SK-N-MC (cell line): ENCODE results near the gene CYBB.

Experiments
- DNase-seq: peaks from one replicate; pipeline ENCODE4 v3.0.0-alpha.2; 2011; ENCODE audit warnings: low read depth, low spot score
- H3K27ac ChIP-seq: fragments of 200-600 bp; sonication (generic); 2 replicates; pipeline ENCODE4 v1.5.1; 2016; ENCODE audit warnings: mixed run types
- H3K36me3 ChIP-seq: fragments of 200-600 bp; sonication (generic); 2 replicates; pipeline ENCODE4 v1.6.1; 2017; ENCODE audit warnings: antibody characterized with exemption, low read length, mixed read lengths; ENCODE audit not compliant: insufficient read depth
- H3K4me3 ChIP-seq: fragments of 200-600 bp; sonication (generic); 2 replicates; pipeline ENCODE4 v1.5.1; 2016
- H3K9ac ChIP-seq: fragments of 200-600 bp; sonication (generic); 2 replicates; pipeline ENCODE4 v1.8.0; 2017; ENCODE audit warnings: mixed run types, mixed read lengths; ENCODE audit not compliant: insufficient read length
- H3K9me3 ChIP-seq: fragments of 200-600 bp; sonication (generic); 2 replicates; pipeline ENCODE4 v1.6.1; 2017; ENCODE audit warnings: low read depth, mild to moderate bottlenecking, antibody characterized with exemption, low read length, moderate library complexity, mixed read lengths
- EZH2 ChIP-seq: fragments of 200-600 bp; sonication (generic); IDR thresholded peaks from one replicate; pipeline ENCODE4 v1.6.1; 2017; ENCODE audit warnings: antibody characterized with exemption
- FOXP2 ChIP-seq: optimal IDR thresholded peaks from 2 replicates; pipeline ENCODE3; 2011; ENCODE audit warnings: mild to moderate bottlenecking, moderate library complexity; ENCODE audit not compliant: insufficient read depth; ENCODE audit errors: extremely low read length, control extremely low read depth
- POLR2AphosphoS5 ChIP-seq: IDR thresholded peaks from 2 replicates; pipeline ENCODE4 v1.6.1; 2012; ENCODE audit warnings: mild to moderate bottlenecking, low read depth, low read length, borderline replicate concordance

The CYBB gene

DNA sequence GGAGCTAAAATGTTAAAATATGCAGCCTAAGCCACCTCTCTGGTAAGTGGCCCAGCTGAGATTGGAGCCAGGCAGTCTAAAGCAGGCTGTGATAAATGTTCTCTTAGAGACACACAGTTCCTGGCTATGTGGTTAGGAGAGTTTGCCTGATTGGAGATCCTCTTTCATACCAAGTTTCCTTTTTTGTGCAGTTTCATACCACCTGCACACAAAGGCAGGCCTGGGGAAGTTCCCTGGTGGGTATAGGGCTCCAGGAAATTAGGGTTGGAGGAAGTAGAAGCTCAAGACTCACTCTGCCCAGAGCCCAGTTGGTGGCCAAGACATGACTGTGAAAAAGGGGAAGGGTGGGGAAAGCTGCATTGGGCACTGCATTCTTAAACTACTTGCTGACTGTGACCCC lies 16.9 kb downstream of the CYBB start:
- DNase-seq: no peak
- Histone ChIP-seq H3K9ac (no peak overlapping the region), H3K9me3 (no peaks in the 10 kb centered on the region), H3K27ac (peak overlapping the region; percentile 61), H3K36me3 (no peaks in the 10 kb centered on the region), H3K4me3 (peak overlapping the region; percentile 14; the same call in 1 of the 2 replicates)
- TF ChIP-seq POLR2AphosphoS5 (no peak), EZH2 (no peak), FOXP2 (no peak)

- no peak overlapping the region for H3K4me3 ChIP-seq
- no peak overlapping the region for H3K9ac ChIP-seq
- DNase-seq: no peak
- H3K36me3 ChIP-seq: no peaks in the 10 kb centered on the region
- H3K27ac ChIP-seq: no peak overlapping the region
- TF ChIP-seq POLR2AphosphoS5 (no peak), EZH2 (no peak), FOXP2 (no peak)
- no peaks in the 10 kb centered on the region for H3K9me3 ChIP-seq
Observed at GRCh38 chrX:37799936-37800335, 20.1 kb downstream of the CYBB start.

GRCh38 chrX:37800717-37801116 lies 20.9 kb downstream of the CYBB start:
- no peak overlapping the region for H3K4me3 ChIP-seq
- TF ChIP-seq POLR2AphosphoS5 (no peak), FOXP2 (no peak), EZH2 (no peak)
- H3K9me3 ChIP-seq: no peaks in the 10 kb centered on the region
- H3K36me3 ChIP-seq: no peaks in the 10 kb centered on the region
- no peak overlapping the region for H3K27ac ChIP-seq
- DNase-seq: no peak
- H3K9ac ChIP-seq: no peak overlapping the region

DNA sequence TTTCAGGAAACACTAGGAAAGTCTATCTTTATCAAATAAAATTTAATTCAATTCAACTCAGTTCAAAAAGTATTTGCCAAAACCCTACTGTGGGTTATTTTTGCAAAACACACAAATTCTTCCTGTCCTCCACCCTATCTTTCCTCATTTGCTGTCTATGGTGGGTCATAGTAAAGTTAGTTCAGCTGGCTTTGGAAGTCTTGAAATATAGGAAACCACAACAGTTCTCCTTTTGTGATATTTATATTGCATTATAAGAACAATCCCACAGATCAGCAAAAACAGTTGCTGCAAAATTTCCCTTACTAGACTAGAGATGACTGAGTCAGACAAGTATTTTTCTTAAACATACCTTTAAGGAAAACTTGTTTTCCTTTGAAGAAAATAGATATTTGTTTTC lies 22.2 kb downstream of the CYBB start:
- no peak overlapping the region for H3K27ac ChIP-seq
- no peaks in the 10 kb centered on the region for H3K9me3 ChIP-seq
- DNase-seq: no peak
- no peaks in the 10 kb centered on the region for H3K36me3 ChIP-seq
- no peak overlapping the region for H3K4me3 ChIP-seq
- TF ChIP-seq FOXP2 (no peak), POLR2AphosphoS5 (no peak), EZH2 (no peak)
- H3K9ac ChIP-seq: no peak overlapping the region

- H3K27ac ChIP-seq: no peak overlapping the region
- H3K9me3 ChIP-seq: no peaks in the 10 kb centered on the region
- H3K9ac ChIP-seq: no peak overlapping the region
- H3K36me3 ChIP-seq: no peaks in the 10 kb centered on the region
- no peak overlapping the region for H3K4me3 ChIP-seq
- no peak for TF ChIP-seq FOXP2
- TF ChIP-seq EZH2: no peak
- no peak for TF ChIP-seq POLR2AphosphoS5
- DNase-seq: no peak
Observed at GRCh38 chrX:37803057-37803456, 23.2 kb downstream of the CYBB start.

- Histone ChIP-seq H3K27ac (no peak overlapping the region), H3K9ac (no peak overlapping the region)
- no peak for TF ChIP-seq FOXP2
- no peak for TF ChIP-seq POLR2AphosphoS5
- TF ChIP-seq EZH2: no peak
Observed at GRCh38 chrX:37809970-37810369, 30.1 kb downstream of the CYBB start.

GRCh38 chrX:37812110-37812509 lies 32.3 kb downstream of the CYBB start:
- Histone ChIP-seq H3K4me3 (no peak overlapping the region), H3K27ac (no peak overlapping the region), H3K9me3 (no peaks in the 10 kb centered on the region), H3K9ac (no peak overlapping the region), H3K36me3 (no peaks in the 10 kb centered on the region)
- TF ChIP-seq POLR2AphosphoS5 (no peak), FOXP2 (no peak), EZH2 (no peak)
- DNase-seq: no peak

More at GRCh38 chrX:37809970-37810369, 30.1 kb downstream of the CYBB start:
- no peaks in the 10 kb centered on the region for H3K9me3 ChIP-seq
- no peak for DNase-seq
- H3K36me3 ChIP-seq: no peaks in the 10 kb centered on the region
- H3K4me3 ChIP-seq: no peak overlapping the region

DNA sequence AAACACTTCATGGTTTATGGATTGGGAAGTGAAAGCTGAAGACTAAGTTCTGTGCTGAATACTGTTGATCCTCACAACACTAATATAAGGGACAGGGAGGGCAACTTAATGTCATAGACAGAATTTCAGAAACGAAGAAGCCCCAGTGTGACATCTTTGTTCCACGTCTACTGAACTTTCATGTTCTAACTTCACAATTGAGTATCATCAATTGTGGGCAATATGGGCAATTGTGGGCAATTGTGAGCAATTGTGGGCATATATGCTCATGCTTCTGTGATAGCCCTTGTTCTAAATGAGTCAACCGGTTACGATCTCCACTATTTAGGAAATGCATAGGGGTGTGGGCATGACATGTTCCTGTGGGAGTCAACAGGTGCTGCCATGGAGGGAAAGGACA lies 33.7 kb downstream of the CYBB start:
- H3K27ac ChIP-seq: no peak overlapping the region
- DNase-seq: no peak

DNA sequence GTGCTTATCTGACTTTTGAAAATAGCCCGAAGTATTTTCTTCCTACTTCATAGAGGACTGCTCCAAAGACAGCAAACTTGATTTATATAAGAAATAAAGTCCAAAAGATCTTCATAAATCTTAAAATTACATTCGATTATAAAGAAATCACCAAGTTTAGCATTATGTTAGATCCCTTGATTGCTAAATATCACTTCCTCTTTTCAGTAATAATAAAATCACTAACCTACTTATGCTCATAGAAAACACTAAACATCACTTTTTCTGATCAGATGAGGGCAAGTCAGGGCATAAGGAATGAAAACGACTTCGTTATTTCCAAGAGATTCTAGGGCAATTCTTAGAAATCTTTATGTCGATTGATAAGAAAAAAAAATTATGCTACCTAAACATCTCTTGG lies 35.5 kb downstream of the CYBB start:
- Histone ChIP-seq H3K4me3 (no peak overlapping the region), H3K9ac (no peak overlapping the region), H3K36me3 (no peaks in the 10 kb centered on the region), H3K9me3 (no peaks in the 10 kb centered on the region), H3K27ac (no peak overlapping the region)
- no peak for TF ChIP-seq FOXP2
- TF ChIP-seq EZH2: no peak
- no peak for TF ChIP-seq POLR2AphosphoS5
- DNase-seq: no peak

More for the DNA sequence above, 33.7 kb downstream of the CYBB start:
- Histone ChIP-seq H3K36me3 (no peaks in the 10 kb centered on the region), H3K9ac (no peak overlapping the region), H3K9me3 (no peaks in the 10 kb centered on the region), H3K4me3 (no peak overlapping the region)
- TF ChIP-seq FOXP2: no peak
- TF ChIP-seq POLR2AphosphoS5: no peak
- TF ChIP-seq EZH2: no peak
